Glutamatergic neuron (in vitro differentiated cells): ENCODE results near the gene FARSB. TPM values are rescaled to one million over a fixed set of nuclear protein-coding genes. Genes with fewer than 3 reads are reported as not detected.

Source experiments
- DNase-seq: peaks from one replicate; pipeline ENCODE4 v3.0.0; 2022
- H3K27ac Mint-ChIP-seq: one replicate; pipeline ENCODE4 v1.8.0; 2020; ENCODE audit warnings: mild to moderate bottlenecking, mixed read lengths, inconsistent platforms; ENCODE audit not compliant: unreplicated experiment
- H3K27me3 Mint-ChIP-seq: one replicate; pipeline ENCODE4 v1.8.0; 2020; ENCODE audit warnings: mild to moderate bottlenecking, moderate library complexity, mixed read lengths, inconsistent platforms; ENCODE audit not compliant: unreplicated experiment
- H3K36me3 Mint-ChIP-seq: one replicate; pipeline ENCODE4 v1.8.0; 2020; ENCODE audit warnings: mild to moderate bottlenecking, mixed read lengths, inconsistent platforms; ENCODE audit not compliant: unreplicated experiment
- H3K4me1 Mint-ChIP-seq: one replicate; pipeline ENCODE4 v1.8.0; 2020; ENCODE audit warnings: mild to moderate bottlenecking, low read depth, mixed read lengths, inconsistent platforms; ENCODE audit not compliant: unreplicated experiment
- H3K4me3 Mint-ChIP-seq: one replicate; pipeline ENCODE4 v1.8.0; 2020; ENCODE audit warnings: mild to moderate bottlenecking, mixed read lengths, inconsistent platforms; ENCODE audit not compliant: unreplicated experiment
- H3K9me3 Mint-ChIP-seq: one replicate; pipeline ENCODE4 v1.8.0; 2020; ENCODE audit warnings: mild to moderate bottlenecking, moderate library complexity, mixed read lengths, inconsistent platforms; ENCODE audit not compliant: unreplicated experiment
- CTCF ChIP-seq: fragments of 200-600 bp; sonication (generic); IDR thresholded peaks from one replicate; pipeline ENCODE4 v1.5.0; 2021; ENCODE audit not compliant: partially characterized antibody, unreplicated experiment
- total RNA-seq: library from RNA; stranded (reverse); fragmentation: NEBNext Ultra II Directional; extraction: Animal tissue kit (Norgen Biotek cat#: 25700); gene quantifications from one replicate; pipeline ENCODE4 v1.2.1, GENCODE V29; 2021; ENCODE audit not compliant: unreplicated experiment

Gene FARSB
- total RNA-seq, 1 donor from 2014 or later = 18.8 TPM

GRCh38 chr2:222668494-222669154 lies 12.7 kb upstream of the FARSB start:
- Mint-ChIP-seq H3K36me3 (peaks cover 8% of the 10 kb centered on the region), H3K27me3 (no peaks in the 10 kb centered on the region), H3K4me3 (no peak overlapping the region), H3K27ac (no peak overlapping the region), H3K9me3 (no peaks in the 10 kb centered on the region), H3K4me1 (no peaks in the 10 kb centered on the region)
- TF ChIP-seq CTCF = no peak
- no peak for DNase-seq

GRCh38 chr2:222663479-222663878 lies 7.6 kb upstream of the FARSB start:
- DNase-seq = no peak
- no peaks in the 10 kb centered on the region for H3K4me1 Mint-ChIP-seq
- no peak overlapping the region for H3K4me3 Mint-ChIP-seq
- no peaks in the 10 kb centered on the region for H3K27me3 Mint-ChIP-seq
- H3K36me3 Mint-ChIP-seq = peaks cover 5% of the 10 kb centered on the region
- TF ChIP-seq CTCF = no peak
- no peaks in the 10 kb centered on the region for H3K9me3 Mint-ChIP-seq
- H3K27ac Mint-ChIP-seq = no peak overlapping the region

- H3K36me3 Mint-ChIP-seq = no peaks in the 10 kb centered on the region
- peak overlapping the region; percentile 99 for H3K27ac Mint-ChIP-seq
- peaks cover 6% of the 10 kb centered on the region for H3K27me3 Mint-ChIP-seq
- DNase-seq = peak; percentile 23
- peak overlapping the region; percentile 98 for H3K4me3 Mint-ChIP-seq
- peaks cover 5% of the 10 kb centered on the region for H3K9me3 Mint-ChIP-seq
- no peak for TF ChIP-seq CTCF
- peaks cover 9% of the 10 kb centered on the region for H3K4me1 Mint-ChIP-seq
Measured at GRCh38 chr2:222656526-222657446, 894 bp upstream of the FARSB start.

- H3K27me3 Mint-ChIP-seq = peaks cover 6% of the 10 kb centered on the region
- no peak for DNase-seq
- H3K27ac Mint-ChIP-seq = no peak overlapping the region
- no peaks in the 10 kb centered on the region for H3K36me3 Mint-ChIP-seq
- no peak for TF ChIP-seq CTCF
- H3K9me3 Mint-ChIP-seq = peaks cover 5% of the 10 kb centered on the region
- H3K4me1 Mint-ChIP-seq = peaks cover 9% of the 10 kb centered on the region
- no peak overlapping the region for H3K4me3 Mint-ChIP-seq
Measured at GRCh38 chr2:222653280-222653679, 2.6 kb downstream of the FARSB start.
